Upper lobe of left lung (tissue), 4 donors: ENCODE results near the gene SERGEF.

Source experiments
- POLR2AphosphoS5 ChIP-seq, 2 donors: sonication (generic); formaldehyde crosslinking; IDR thresholded peaks; one replicate each; pipeline ENCODE4 v1.5.1; 2017; ENCODE audit warnings: antibody characterized with exemption in 2 of 2
- TF ChIP-seq, protein P1 (sequence below), 6 experiments: fragments of 450-650 bp in 4 of 6; fragments of 200-600 bp in 2 of 6; sonication (generic) in 2 of 6; IDR thresholded peaks; one replicate each; pipeline ENCODE4 v1.5.1; 2016 to 2019; ENCODE audit warnings: antibody characterized with exemption in 6 of 6

GRCh38 chr11:17739945-17740338 is 272.9 kb downstream of the SERGEF start:
- TF ChIP-seq POLR2AphosphoS5 (IDR thresholded peaks at IDR 0.05), result no peak
- TF ChIP-seq, protein P1, sequence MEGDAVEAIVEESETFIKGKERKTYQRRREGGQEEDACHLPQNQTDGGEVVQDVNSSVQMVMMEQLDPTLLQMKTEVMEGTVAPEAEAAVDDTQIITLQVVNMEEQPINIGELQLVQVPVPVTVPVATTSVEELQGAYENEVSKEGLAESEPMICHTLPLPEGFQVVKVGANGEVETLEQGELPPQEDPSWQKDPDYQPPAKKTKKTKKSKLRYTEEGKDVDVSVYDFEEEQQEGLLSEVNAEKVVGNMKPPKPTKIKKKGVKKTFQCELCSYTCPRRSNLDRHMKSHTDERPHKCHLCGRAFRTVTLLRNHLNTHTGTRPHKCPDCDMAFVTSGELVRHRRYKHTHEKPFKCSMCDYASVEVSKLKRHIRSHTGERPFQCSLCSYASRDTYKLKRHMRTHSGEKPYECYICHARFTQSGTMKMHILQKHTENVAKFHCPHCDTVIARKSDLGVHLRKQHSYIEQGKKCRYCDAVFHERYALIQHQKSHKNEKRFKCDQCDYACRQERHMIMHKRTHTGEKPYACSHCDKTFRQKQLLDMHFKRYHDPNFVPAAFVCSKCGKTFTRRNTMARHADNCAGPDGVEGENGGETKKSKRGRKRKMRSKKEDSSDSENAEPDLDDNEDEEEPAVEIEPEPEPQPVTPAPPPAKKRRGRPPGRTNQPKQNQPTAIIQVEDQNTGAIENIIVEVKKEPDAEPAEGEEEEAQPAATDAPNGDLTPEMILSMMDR (IDR thresholded peaks at IDR 0.05), result no peak
